KOPT-K1 (cell line): ENCODE measurements around the gene EMP2.
"Not testable (repeated sequence)": the region's sequence is repeated elsewhere in the genome, so short reads cannot be mapped to it uniquely, and the experiment has no call there.

Experiments
- H3K27ac ChIP-seq: fragments of 200-600 bp; sonication (generic); 2 replicates; pipeline ENCODE4 v1.5.1; 2016; ENCODE audit warnings: antibody characterized with exemption, mild to moderate bottlenecking, low read depth, low read length; ENCODE audit not compliant: poor library complexity, severe bottlenecking
- H3K36me3 ChIP-seq: fragments of 200-600 bp; sonication (generic); 2 replicates; pipeline ENCODE4 v1.5.1; 2017; ENCODE audit warnings: antibody characterized with exemption, mild to moderate bottlenecking, low read length, moderate library complexity; ENCODE audit not compliant: insufficient read depth
- H3K9me3 ChIP-seq: fragments of 200-600 bp; sonication (generic); 2 replicates; pipeline ENCODE4 v1.5.1; 2017; ENCODE audit warnings: antibody characterized with exemption, low read length, mild to moderate bottlenecking; ENCODE audit not compliant: insufficient read depth, poor library complexity, severe bottlenecking

EMP2 gene

DNA sequence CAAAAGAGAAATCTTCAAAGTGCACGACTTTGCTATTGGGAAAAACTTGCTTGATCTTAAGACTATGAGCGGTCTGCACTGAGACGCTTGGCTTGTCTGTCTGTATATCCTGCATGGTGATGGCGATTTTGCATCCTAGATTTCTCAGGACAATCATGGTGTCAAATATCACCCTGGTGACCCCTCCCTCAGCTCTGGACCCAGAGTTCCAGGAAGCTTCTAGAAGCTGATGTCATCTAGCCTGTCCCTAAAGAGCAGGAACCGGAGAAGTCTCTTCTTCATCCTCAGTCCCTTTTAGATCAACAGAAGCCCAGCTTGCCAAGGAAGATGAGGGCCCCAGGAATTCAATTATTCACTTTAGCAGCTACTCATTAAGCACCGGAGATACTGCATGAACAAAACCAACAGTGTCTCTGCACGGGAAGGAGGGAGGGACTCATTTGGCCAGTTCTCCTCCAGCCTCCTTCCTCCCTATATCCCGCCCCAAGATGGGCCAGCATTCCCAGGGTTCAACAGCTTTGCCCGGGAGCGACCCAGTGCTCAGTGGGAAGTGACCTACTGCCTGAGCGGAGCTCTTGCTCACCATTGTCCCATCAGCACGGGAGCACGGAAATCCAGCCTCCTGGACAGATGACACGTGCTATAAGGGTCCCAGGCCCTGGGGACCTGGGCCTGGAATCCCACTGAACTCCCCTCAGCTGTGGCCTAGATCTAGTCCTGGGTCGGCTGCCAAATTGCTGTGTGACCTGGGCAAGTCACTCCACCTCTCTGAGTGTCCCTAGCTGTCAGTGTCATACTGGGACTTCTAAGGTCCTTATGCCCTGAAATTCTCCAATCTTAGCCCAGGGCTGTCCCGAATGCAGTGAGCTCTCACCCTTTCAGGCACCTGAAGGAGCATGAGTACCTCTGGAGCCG lies 3.8 kb downstream of the EMP2 start:
- Histone ChIP-seq H3K36me3 (no peaks in the 10 kb centered on the region), H3K27ac (no peak overlapping the region)

DNA sequence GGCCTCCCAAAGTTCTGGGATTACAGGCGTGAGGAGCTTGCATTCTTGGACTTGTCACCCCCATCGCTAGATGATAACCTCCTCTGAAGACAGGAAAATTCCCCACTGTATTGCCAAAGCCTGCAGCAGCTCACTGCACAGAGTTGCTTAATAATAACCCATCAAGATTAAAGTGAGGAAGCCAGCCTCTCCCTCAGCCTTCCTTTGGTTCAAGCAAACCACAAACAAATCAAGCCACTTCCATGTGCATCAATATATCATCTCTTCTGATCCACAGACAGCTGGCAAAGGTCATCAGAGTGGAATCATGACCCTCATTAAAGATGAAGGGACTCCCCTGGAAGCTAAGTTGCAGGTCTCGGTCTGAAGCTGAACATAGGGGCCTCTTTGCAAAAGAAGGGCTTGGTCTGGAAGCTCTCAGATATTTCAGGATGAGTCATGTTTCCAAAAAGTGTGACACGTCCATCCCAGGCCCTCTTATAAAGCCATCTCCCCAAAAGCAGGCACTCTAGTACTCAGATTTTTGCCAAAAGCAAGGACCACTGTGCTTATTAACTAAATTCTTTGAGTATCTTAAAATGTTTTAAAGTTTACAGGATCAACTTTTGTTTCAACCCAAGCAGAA lies 4.8 kb downstream of the EMP2 start:
- no peaks in the 10 kb centered on the region for H3K36me3 ChIP-seq
- H3K9me3 ChIP-seq = no peaks in the 10 kb centered on the region
- H3K27ac ChIP-seq = no peak overlapping the region

More for the DNA sequence above, 3.8 kb downstream of the EMP2 start:
- H3K9me3 ChIP-seq = no peaks in the 10 kb centered on the region

DNA sequence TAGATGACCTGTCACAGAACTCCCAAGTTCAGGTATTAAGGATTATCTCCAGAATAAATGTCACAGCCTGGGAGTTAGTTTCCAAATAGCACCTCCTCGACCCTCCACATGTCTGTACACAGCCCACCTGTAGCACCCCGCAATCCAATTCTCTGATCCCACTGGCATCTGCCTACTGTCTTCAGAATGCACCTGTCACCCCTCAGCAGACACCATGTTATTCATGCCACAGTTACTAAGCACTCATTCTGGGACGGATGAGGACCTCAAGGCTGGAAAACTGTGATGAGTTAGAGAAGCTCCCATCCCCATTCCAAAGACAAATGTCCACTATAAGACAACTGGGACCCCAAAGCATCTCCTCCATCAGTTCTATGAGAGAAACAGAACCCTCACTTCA lies 7.8 kb downstream of the EMP2 start:
- Histone ChIP-seq H3K36me3 (no peaks in the 10 kb centered on the region), H3K27ac (no peak overlapping the region), H3K9me3 (no peaks in the 10 kb centered on the region)

DNA sequence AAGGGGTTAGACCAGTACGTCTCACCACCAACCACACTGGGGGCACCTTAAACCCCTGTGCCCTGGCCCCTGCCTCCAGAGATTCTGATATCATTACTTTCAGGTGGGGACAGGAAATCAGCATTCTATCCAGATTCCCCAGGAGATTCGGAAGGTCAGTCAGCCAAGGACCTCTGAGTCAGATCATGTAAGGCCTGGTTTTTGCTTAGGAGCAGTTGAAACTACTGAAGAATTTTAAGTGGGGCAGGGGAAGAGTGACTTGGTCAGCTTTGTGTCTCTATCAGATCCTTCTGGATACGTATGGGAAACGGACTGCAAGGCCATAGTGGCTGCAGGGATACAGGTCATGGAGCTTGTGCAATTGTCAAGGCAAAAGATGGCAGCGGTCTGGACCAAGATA lies 9.0 kb downstream of the EMP2 start:
- Histone ChIP-seq H3K27ac (no peak overlapping the region), H3K36me3 (no peaks in the 10 kb centered on the region), H3K9me3 (no peaks in the 10 kb centered on the region)

DNA sequence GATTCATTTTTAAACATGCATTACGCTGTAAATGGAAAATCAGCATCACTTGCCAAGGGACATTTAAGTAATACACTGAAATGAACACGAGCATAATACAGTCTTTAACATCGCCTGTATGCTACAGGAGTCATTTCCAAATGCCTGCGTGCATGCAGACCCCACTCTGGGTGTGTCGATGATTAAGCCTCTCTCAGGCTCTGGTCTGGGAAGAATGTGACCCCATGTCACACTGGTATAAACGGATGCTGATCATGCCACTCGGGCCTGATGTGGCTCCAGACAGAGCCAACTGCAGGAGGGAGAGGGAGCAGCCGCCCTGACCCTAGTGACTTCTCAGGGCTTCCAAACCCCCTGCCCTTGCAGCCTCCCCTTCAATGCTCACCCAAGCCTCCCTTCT lies 10.8 kb downstream of the EMP2 start:
- Histone ChIP-seq H3K9me3 (no peaks in the 10 kb centered on the region), H3K36me3 (no peaks in the 10 kb centered on the region), H3K27ac (no peak overlapping the region)

DNA sequence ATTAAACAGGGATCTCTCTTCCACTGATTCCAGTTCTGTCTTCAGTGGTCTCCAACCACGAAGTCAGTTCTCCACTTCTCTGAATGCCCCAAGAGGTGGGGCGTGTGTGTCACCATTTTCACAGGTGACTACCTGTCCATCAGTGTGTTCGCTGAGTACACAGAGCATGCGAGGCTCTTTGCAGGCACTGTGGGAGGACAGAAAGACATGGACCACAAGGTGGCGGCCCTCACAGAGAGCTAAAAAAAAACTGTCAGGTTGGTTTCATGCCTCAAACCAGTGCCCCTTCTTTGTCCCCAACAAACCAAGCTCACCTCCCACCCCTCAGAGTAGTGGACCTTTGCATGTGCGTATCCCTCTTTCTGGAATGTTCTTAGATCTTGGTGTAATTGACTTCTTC lies 13.8 kb downstream of the EMP2 start:
- no peaks in the 10 kb centered on the region for H3K9me3 ChIP-seq
- no peaks in the 10 kb centered on the region for H3K36me3 ChIP-seq
- no peak overlapping the region for H3K27ac ChIP-seq

DNA sequence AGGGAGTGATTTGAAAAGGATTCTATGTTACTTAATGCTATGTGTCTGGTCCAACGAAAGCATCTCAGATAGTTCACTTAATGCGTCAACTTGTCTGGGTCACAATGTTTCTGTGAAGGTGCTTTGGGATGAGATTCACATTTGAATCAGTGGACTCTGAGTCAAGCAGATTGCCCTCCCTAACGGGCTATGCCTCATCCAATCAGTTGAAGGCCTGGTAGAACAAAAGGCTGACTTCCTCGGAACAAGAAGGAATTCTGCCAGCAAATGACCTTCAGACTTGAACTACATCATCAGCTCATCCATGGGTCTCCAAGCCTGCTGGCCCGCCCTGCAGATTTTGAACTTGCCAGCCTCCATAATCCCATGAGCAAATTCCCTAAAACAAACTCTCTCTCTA lies 15.2 kb downstream of the EMP2 start:
- no peak overlapping the region for H3K27ac ChIP-seq
- no peaks in the 10 kb centered on the region for H3K36me3 ChIP-seq
- H3K9me3 ChIP-seq = no peaks in the 10 kb centered on the region

DNA sequence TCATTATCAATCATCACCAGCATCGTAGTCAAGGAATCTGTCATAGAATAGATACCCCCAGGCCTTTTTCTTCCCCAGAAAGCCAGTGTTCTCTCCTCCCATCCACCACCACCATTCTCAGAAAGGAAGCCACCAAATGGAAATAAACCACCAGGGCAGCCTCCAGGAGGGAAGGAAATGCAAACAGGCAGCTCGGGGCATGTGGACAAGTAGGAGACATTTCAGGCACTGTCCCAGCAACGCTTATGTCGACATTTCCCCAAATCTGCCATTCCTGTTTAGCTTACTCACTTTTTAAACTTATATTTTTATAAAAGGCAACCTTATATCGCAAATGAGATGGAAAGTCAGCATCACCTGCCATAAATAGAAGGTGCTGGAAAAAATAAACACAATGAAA lies 15.8 kb downstream of the EMP2 start:
- H3K36me3 ChIP-seq = no peaks in the 10 kb centered on the region
- H3K27ac ChIP-seq = no peak overlapping the region
- H3K9me3 ChIP-seq = no peaks in the 10 kb centered on the region

DNA sequence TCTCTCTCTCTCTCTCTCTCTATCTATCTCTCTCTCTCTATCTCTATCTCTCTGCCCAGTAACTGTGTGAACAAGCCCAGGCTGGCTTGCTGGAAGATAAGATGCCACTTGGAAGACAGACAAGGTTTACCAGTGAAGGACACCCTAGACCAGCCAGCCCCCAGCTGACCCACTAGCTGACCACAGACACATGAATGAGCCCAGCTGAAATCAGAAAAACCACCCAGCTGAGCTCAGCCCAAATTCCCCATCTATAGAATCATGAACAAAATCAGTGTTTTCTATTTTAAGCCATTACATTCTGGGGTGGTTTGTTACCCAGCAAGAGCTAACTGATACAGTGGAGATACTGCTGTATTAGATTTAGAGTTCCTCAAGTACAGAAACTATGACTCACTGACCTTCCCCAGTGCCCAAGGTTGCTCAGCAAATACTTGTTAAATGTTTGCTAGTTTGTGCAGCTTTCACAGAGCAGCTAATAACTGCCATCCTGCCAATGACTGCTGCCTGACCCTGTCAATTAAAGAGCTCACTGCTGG lies 18.0 kb downstream of the EMP2 start:
- no peaks in the 10 kb centered on the region for H3K9me3 ChIP-seq
- no peak overlapping the region for H3K27ac ChIP-seq
- H3K36me3 ChIP-seq = no peaks in the 10 kb centered on the region

DNA sequence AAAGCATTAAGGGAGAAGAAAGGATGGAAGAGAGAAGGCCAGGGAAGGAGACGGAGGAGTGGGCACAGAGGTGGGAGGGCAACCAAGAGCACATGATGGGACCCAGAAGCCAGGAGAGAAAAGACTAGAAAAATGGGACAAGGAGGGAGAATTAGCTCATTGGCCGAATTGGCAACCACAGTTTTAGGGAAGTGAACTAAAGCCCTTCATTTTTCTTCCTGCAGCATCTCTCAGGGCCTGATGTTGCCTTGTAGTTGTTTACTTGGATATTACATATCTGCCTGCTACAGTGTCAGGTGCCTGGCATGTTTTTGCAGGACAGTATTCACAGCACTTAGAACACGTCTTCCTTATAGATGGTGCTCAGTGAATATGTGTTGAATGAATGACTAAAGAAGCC lies 19.0 kb downstream of the EMP2 start:
- no peak overlapping the region for H3K27ac ChIP-seq
- H3K9me3 ChIP-seq = no peaks in the 10 kb centered on the region
- H3K36me3 ChIP-seq = no peaks in the 10 kb centered on the region

DNA sequence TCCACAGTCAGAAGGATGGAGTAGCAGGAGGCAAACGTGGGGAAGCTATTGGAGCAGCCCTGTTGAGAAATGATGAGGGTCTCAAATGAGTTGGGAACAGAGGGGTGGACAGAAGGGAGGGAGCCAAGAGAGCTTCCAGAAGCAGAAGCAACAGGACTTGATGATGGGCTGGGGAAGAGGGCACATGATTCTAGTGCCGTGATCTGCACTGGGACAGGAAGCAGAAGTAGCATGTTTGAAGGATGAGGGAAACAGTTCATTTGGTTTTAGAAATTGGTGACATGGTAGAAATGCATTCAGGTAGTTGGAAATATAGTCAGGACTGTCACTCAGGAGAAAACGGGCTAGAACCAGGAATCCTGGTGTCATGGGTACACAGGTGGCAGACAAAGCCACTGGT lies 19.4 kb downstream of the EMP2 start:
- no peak overlapping the region for H3K27ac ChIP-seq
- no peaks in the 10 kb centered on the region for H3K36me3 ChIP-seq
- no peaks in the 10 kb centered on the region for H3K9me3 ChIP-seq

DNA sequence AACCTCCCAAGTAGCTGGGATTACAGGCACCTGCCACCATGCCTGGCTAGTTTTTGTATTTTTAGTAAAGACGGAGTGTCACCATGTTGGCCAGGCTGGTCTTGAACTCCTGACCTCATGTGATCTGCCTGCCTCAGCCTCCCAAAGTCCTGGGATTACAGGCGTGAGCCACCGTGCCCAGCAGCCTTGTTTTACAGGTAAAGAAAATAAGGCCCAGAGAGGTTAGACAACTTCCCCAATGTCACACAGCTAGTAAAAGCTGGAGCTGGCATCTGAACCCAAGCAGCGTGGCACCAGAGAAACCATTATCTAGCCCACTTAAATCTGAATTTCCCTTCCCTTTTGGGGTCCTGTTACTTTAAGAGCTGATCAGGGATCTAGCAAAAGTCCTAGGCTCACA lies 20.6 kb downstream of the EMP2 start:
- H3K27ac ChIP-seq, H3K36me3 ChIP-seq, H3K9me3 ChIP-seq: not testable (repeated sequence)

DNA sequence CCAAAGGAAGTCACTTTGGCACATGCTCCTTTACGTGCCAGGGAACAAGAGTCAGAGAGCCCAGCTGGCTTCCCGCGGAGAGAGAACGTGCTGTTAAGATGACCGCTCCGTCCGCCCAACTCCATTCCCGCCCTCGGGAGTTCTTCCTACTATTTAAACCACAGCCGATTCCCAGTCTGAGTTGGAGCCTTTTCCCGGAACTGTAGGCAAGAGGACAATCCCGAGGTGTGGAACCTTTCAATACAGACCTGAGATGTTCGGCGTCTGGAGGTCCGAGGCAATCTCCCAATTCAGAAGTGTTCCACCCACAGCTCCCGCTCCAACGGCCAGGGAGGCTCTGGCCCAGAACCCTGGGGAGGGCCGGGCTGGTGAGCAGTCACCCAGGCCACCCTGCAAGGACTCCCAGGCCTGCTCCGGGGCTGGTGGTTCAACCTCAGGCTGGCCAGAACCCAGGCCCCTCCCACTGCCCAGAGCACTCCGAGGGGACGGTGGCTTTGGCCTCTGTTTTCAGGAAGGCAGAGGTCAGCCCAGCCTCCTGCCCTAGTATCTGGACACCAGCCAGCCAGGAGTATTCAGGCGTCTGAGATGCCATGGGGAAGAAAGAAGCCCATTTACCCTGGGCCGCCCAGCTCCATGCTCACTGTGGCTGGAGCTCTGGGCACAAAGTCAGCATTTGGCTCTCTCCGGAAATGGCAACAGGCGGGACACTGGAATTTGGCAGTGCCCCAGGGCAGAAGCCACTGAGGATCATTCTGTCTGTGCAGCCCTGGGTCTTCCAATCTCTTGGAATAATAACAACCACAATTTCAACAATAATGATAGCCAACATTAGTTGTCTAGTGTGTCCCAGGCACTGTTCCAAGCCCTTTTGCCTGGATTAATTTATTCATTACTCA lies 21.4 kb downstream of the EMP2 start:
- no peak overlapping the region for H3K27ac ChIP-seq
- no peaks in the 10 kb centered on the region for H3K36me3 ChIP-seq
- no peaks in the 10 kb centered on the region for H3K9me3 ChIP-seq

DNA sequence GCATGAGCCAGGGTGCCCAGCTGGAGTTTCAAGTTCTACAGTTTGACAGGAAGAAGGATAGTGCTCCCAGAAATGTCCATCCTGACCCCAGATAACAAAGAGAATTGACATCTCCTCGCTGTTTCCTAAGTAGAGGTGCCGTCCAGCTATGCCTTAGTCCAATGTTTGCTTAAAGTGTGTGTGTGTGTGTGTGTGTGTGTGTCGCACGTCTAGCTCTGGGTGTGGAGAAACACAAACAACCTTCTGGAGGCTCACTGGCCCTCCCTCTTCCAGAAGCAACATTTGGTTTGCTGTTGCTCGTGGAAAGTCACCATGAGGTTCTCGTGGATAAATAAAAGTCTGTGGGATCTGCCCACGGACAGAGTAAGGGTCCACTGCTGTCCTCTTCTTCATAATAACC lies 22.1 kb downstream of the EMP2 start:
- no peaks in the 10 kb centered on the region for H3K36me3 ChIP-seq
- H3K9me3 ChIP-seq = no peaks in the 10 kb centered on the region
- H3K27ac ChIP-seq = no peak overlapping the region

DNA sequence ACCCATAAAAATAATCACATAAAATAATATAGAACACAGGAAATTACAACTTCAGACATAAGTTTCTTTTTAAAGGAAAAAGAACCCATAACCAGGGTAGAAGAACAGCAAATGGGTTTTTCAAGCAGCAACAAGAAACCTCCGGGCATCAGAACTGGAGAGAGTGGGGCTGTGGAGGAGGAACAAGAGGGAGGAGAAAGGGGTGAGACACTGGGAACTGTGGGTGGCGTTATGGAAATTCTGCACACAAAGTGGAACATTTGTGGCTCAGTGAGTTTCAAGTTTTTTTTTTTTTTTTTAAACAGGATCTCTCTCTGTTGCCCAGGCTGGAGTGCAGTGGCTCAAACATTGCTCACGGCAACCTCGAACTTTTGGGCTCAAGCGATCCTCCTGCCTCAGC lies 22.6 kb downstream of the EMP2 start:
- no peak overlapping the region for H3K27ac ChIP-seq
- no peaks in the 10 kb centered on the region for H3K9me3 ChIP-seq
- H3K36me3 ChIP-seq = no peaks in the 10 kb centered on the region
